GM12878 (cell line): ENCODE data around the gene DHRS9.

Experiments used
- CTCF ChIP-seq, 3 experiments: IDR thresholded peaks in 2 of 3; conservative IDR thresholded peaks in 1 of 3; 2 replicates each; pipeline ENCODE4 v1.5.1; 2011; ENCODE audit warnings: low read depth in 3 of 3, low read length in 3 of 3, mild to moderate bottlenecking in 3 of 3, control low read depth in 2 of 3, moderate library complexity in 2 of 3, inconsistent platforms in 1 of 3, mixed read lengths in 1 of 3; ENCODE audit not compliant: control insufficient read depth in 2 of 3, insufficient read depth in 1 of 3; ENCODE audit errors: extremely low read depth in 1 of 3
- E2F4 ChIP-seq: IDR thresholded peaks from 2 replicates; pipeline ENCODE4 v1.6.1; 2012; ENCODE audit warnings: low read depth, low read length, improper control_type of control experiment
- KDM1A ChIP-seq: fragments of 200-600 bp; sonication (generic); IDR thresholded peaks from 2 replicates; pipeline ENCODE4 v1.6.1; 2016; ENCODE audit warnings: borderline replicate concordance
- NFYB ChIP-seq: IDR thresholded peaks from 2 replicates; pipeline ENCODE4 v1.6.1; 2011; ENCODE audit warnings: low read depth, mild to moderate bottlenecking, low read length, improper control_type of control experiment, moderate library complexity; ENCODE audit not compliant: insufficient read depth
- PAX8 ChIP-seq: fragments of 450-650 bp; IDR thresholded peaks from 2 replicates; pipeline ENCODE4 v1.6.1; 2017; ENCODE audit warnings: mild to moderate bottlenecking, moderate library complexity
- POLR2A ChIP-seq: IDR thresholded peaks from 2 replicates; pipeline ENCODE4 v1.6.1; 2011; ENCODE audit warnings: low read depth, mild to moderate bottlenecking, low read length
- POLR2AphosphoS5 ChIP-seq: IDR thresholded peaks from 2 replicates; pipeline ENCODE4 v1.6.1; 2011; ENCODE audit warnings: mild to moderate bottlenecking, low read length, inconsistent platforms
- RAD21 ChIP-seq: IDR thresholded peaks from 2 replicates; pipeline ENCODE4 v1.6.1; 2011; ENCODE audit warnings: mild to moderate bottlenecking, low read depth, low read length, moderate library complexity; ENCODE audit not compliant: insufficient read depth

- no peak for TF ChIP-seq RAD21
- no peak for TF ChIP-seq POLR2AphosphoS5
- TF ChIP-seq CTCF (IDR thresholded peaks at IDR 0.05 in 2 of 3, conservative IDR thresholded peaks at IDR 0.05 in 1 of 3; ENCODE audit: control insufficient read depth in 2 of 3, extremely low read depth in 1 of 3, insufficient read depth in 1 of 3, low read depth in 3 of 3, low read length in 3 of 3): no peak
- TF ChIP-seq E2F4: no peak
- TF ChIP-seq KDM1A: no peak
- TF ChIP-seq POLR2A: no peak
- TF ChIP-seq PAX8: no peak
- TF ChIP-seq NFYB: no peak
These were observed 38.2 kb upstream of the DHRS9 start, which contains the start of gene ABCB11 for GRCh38 chr2:169031202-169031601.
